Stimulated activated CD4-positive, alpha-beta T cell treated with anti-CD3 and anti-CD28 coated beads, Interleukin-2, amount 100 ng/mL, for 24 hours (primary cell): ENCODE results near the gene TIE1.

Source experiments
- DNase-seq, 2 donors: peaks; one replicate each; pipeline ENCODE4 v3.0.0-alpha.2; 2020

Gene TIE1

GRCh38 chr1:43274125-43274803, 26.5 kb upstream of the TIE1 start:
- DNase-seq, result peak; percentile 28 to 36

GRCh38 chr1:43274804-43275180, 26.0 kb upstream of the TIE1 start:
- no peak for DNase-seq

GRCh38 chr1:43275826-43276620, 24.8 kb upstream of the TIE1 start:
- DNase-seq, result no peak

GRCh38 chr1:43276673-43277072, 24.1 kb upstream of the TIE1 start:
- DNase-seq, result no peak

- no peak for DNase-seq
Measured at GRCh38 chr1:43277116-43277876, 23.5 kb upstream of the TIE1 start.

- no peak for DNase-seq
Measured at GRCh38 chr1:43279161-43279560, 21.6 kb upstream of the TIE1 start.

GRCh38 chr1:43279666-43280065, 21.1 kb upstream of the TIE1 start:
- no peak for DNase-seq

- no peak for DNase-seq
Measured at GRCh38 chr1:43280692-43281091, 20.1 kb upstream of the TIE1 start.

- DNase-seq, result no peak
Measured at GRCh38 chr1:43282220-43283195, 18.3 kb upstream of the TIE1 start.

- no peak for DNase-seq
Measured at GRCh38 chr1:43284065-43284464, 16.7 kb upstream of the TIE1 start.

- no peak for DNase-seq
Measured at GRCh38 chr1:43284546-43285110, 16.2 kb upstream of the TIE1 start.

- no peak for DNase-seq
Measured at GRCh38 chr1:43285269-43285990, 15.4 kb upstream of the TIE1 start, which contains the start of gene C1orf210. C1orf210 (minus strand) TSS chr1:43285581; CDS start chr1:43283270, 2,311 bp downstream.

- DNase-seq, result no peak
Measured at GRCh38 chr1:43286115-43286514, 14.7 kb upstream of the TIE1 start.

GRCh38 chr1:43286533-43286932, 14.2 kb upstream of the TIE1 start:
- DNase-seq, result no peak

- DNase-seq, result no peak
Measured at GRCh38 chr1:43288058-43288784, 12.6 kb upstream of the TIE1 start.

- no peak for DNase-seq
Measured at GRCh38 chr1:43288785-43289706, 11.7 kb upstream of the TIE1 start.

GRCh38 chr1:43292216-43292615, 8.6 kb upstream of the TIE1 start:
- no peak for DNase-seq

- no peak for DNase-seq
Measured at GRCh38 chr1:43292679-43293078, 8.1 kb upstream of the TIE1 start.

- DNase-seq, result no peak
Measured at GRCh38 chr1:43293176-43293575, 7.6 kb upstream of the TIE1 start.
